ENCODE results near the gene UBAC1. TPM values are rescaled to one million over a fixed set of nuclear protein-coding genes. Genes with fewer than 3 reads are reported as not detected.
"Not testable (repeated sequence)": the region's sequence is repeated elsewhere in the genome, so short reads cannot be mapped to it uniquely, and the experiment has no call there.

Gene UBAC1
- total RNA-seq, 4 donors from 2014 or later: 48.6 to 61.4 (median 55.9) TPM

DNA sequence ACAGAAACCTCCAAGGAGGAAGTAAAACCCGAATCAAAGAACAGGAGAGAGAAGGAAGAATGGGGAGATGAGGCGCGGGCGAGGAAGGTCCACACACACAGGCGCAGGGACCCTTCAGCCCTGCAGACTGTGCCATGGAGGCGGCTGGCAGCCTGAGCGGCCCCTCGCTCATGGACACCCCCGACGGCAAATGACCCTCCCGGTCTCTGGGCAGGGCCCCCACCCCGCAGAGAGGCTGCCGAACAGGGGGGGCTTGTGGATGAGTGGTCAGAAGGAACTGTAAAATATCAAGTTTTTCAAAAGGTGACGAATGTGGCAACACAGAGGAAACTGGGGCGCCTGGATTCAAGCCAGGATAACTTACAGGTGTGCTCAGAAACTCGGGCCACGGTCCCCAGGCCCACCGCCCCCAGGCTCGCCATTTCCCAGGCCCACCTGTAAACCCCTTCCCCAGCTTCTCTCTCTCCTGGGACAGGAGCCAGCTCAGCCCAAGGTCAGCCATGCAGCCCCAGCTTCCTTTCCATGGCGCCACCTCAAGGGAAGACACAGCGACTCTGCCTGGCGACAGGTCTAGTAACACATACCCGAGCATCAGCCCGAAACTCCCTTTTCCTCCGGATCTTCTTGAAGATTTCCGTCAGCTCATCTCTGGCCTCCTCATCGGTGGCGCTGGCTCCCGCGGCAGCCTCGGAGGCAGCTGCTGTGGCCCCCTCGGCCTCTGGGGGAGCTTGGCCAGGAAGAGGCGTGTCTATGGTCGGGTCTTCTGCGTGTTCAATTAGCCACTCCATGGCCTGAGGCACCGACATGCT is 16.5 kb downstream of the UBAC1 start:
- H3K36me3 ChIP-seq: peaks cover 0 to 95% (median 7%) of the 10 kb centered on the region in 3 donors

DNA sequence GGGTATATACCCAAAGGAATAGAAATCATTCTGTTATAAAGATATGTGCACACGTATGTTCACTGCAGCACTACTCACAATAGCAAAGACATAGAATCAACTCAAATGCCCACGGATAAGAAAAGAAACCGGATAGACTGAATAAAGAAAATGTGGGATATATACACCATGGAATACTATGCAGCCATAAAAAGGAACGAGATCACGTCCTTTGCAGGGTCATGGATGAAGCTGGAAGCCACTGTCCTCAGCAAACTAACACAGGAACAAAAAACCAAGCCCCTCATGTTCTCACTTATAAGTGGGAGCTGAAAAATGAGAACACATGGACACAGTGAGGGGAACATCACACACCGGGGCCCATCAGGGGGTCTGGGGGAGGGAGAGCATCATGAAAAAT is 17.6 kb downstream of the UBAC1 start:
- not testable (repeated sequence) for H3K27ac ChIP-seq; H3K4me3 ChIP-seq; H3K9me3 ChIP-seq; DNase-seq (ENCODE audit: low spot score in 2 of 2); H3K27me3 ChIP-seq; H3K4me1 ChIP-seq
- peaks cover 0 to 100% (median 7%) of the 10 kb centered on the region in 3 donors for H3K36me3 ChIP-seq
- 91 to 96% methylated on average over 6 of the region's 6 CpGs for WGBS, 2 donors

More for the DNA sequence above, 16.5 kb downstream of the UBAC1 start:
- peaks cover 0 to 7% (median 2%) of the 10 kb centered on the region in 4 donors for H3K4me1 ChIP-seq
- no peak overlapping the region for H3K4me3 ChIP-seq
- no peaks in the 10 kb centered on the region for H3K9me3 ChIP-seq
- no peak for DNase-seq (ENCODE audit: low spot score in 2 of 2)
- WGBS, 2 donors: 88 to 91% methylated on average over 36 of the region's 36 CpGs
- TF ChIP-seq EP300 (IDR thresholded peaks at IDR 0.05) (no peak), POLR2A (IDR thresholded peaks at IDR 0.05) (no peak)
- TF ChIP-seq, protein P1, sequence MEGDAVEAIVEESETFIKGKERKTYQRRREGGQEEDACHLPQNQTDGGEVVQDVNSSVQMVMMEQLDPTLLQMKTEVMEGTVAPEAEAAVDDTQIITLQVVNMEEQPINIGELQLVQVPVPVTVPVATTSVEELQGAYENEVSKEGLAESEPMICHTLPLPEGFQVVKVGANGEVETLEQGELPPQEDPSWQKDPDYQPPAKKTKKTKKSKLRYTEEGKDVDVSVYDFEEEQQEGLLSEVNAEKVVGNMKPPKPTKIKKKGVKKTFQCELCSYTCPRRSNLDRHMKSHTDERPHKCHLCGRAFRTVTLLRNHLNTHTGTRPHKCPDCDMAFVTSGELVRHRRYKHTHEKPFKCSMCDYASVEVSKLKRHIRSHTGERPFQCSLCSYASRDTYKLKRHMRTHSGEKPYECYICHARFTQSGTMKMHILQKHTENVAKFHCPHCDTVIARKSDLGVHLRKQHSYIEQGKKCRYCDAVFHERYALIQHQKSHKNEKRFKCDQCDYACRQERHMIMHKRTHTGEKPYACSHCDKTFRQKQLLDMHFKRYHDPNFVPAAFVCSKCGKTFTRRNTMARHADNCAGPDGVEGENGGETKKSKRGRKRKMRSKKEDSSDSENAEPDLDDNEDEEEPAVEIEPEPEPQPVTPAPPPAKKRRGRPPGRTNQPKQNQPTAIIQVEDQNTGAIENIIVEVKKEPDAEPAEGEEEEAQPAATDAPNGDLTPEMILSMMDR (IDR thresholded peaks at IDR 0.05): no peak
- H3K27me3 ChIP-seq: no peaks in the 10 kb centered on the region
- no peak overlapping the region for H3K27ac ChIP-seq

DNA sequence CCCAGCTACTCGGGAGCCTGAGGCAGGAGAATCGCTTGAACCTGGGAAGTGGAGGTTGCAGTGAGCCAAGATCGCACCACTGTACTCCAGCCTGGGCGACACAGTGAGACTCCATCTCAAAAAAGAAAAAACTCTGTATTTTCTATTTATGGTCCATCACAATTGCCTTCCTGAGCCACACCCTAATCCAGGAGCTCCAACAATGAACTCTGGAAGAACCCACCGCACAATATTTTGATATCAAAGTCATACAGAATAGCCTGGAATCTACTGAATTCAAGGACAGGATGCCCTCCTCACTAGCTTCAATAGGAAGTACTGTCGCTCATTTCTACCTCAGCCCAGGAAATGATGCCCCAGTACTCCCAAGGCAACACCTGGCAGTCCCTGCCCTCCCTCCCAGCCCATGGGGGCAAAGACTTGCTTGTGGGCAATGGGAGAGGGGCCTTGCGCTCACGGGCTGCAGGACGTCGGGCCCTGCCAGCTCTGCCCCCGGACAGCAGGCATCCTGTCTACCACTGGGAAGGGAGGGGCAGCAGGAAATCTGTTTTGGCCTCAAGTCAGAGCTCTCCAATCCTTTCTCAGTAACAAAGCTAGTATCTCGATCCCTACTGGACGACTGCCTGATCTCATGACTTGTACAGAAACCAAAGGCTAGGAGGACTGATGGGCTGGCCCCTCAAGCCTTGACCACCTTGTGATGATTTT is 19.7 kb downstream of the UBAC1 start:
- H3K36me3 ChIP-seq: peaks cover 4 to 100% (median 7%) of the 10 kb centered on the region in 3 donors
- no peak overlapping the region for H3K27ac ChIP-seq

DNA sequence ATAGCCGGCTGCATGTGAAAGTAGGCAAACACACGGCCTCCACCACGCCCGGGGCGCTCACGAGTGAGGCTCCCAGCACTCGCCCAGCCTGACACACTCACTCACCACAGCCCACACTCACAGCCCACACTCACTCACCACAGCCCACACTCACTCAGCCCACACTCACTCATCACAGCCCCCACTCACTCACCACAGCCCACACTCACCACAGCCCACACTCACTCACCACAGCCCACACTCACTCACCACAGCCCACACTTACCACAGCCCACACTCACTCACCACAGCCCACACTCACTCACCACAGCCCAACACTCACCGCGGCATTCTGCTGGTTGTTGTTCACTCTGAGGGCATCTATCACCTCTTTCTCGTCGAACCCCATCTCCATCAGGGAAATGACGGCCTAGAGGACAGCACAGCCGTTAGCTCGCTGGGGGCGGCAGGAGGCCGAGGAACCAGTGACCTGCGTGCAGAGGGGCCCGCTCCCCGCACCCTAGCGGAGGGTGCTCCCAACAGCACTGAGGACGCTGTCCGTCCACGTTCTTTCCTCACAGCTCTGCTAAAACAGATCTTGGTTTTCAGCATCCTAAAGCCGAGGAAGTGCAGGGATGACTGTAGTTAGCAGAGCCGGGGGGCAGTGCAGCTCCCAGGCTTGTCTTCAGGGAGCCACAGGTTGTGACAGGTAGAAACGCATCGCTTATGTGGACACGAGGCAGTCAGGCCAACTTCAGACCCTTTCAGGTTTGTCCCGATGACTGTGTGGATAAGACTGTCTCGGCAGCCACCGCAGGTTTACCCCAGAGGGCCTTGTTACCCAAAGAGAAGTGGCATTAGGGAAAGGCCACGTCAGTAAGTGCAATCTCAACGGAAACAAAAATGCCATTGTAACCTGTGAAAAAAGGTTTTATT is 21.6 kb downstream of the UBAC1 start:
- peaks cover 4 to 100% (median 4%) of the 10 kb centered on the region in 3 donors for H3K36me3 ChIP-seq

More for the DNA sequence above, 19.7 kb downstream of the UBAC1 start:
- H3K9me3 ChIP-seq: peaks cover 0 to 3% (median 0%) of the 10 kb centered on the region in 4 donors
- H3K4me3 ChIP-seq: no peak overlapping the region
- WGBS, 2 donors: 82 to 91% methylated on average over 11 to 13 of the region's 13 CpGs
- H3K27me3 ChIP-seq: no peaks in the 10 kb centered on the region
- no peak for DNase-seq (ENCODE audit: low spot score in 2 of 2)
- TF ChIP-seq EP300 (IDR thresholded peaks at IDR 0.05): no peak
- no peak for TF ChIP-seq POLR2A (IDR thresholded peaks at IDR 0.05)
- TF ChIP-seq, protein P1 (IDR thresholded peaks at IDR 0.05): no peak
- H3K4me1 ChIP-seq: no peaks in the 10 kb centered on the region

More for the DNA sequence above, 21.6 kb downstream of the UBAC1 start:
- no peak overlapping the region for H3K4me3 ChIP-seq
- no peaks in the 10 kb centered on the region for H3K4me1 ChIP-seq
- no peak overlapping the region for H3K27ac ChIP-seq
- TF ChIP-seq, protein P1 (IDR thresholded peaks at IDR 0.05): no peak
- TF ChIP-seq POLR2A (IDR thresholded peaks at IDR 0.05) (no peak), EP300 (IDR thresholded peaks at IDR 0.05) (no peak)
- 93% methylated on average over 33 of the region's 33 CpGs for WGBS, 2 donors
- no peaks in the 10 kb centered on the region for H3K27me3 ChIP-seq
- peaks cover 0 to 9% (median 0%) of the 10 kb centered on the region in 4 donors for H3K9me3 ChIP-seq
- no peak for DNase-seq (ENCODE audit: low spot score in 2 of 2)
